Lower leg skin (tissue), 3 donors: Measurements from ENCODE around the gene TBC1D13.

Experiments
- CTCF ChIP-seq, 3 donors: fragments of 450-650 bp; IDR thresholded peaks; one replicate each; pipeline ENCODE4 v1.5.1; 2016; ENCODE audit warnings: antibody characterized with exemption in 3 of 3, mild to moderate bottlenecking in 3 of 3, moderate library complexity in 2 of 3
- POLR2A ChIP-seq, 2 donors: fragments of 450-650 bp; IDR thresholded peaks; one replicate each; pipeline ENCODE4 v1.6.1; 2016 to 2017; ENCODE audit warnings: antibody characterized with exemption in 2 of 2, mild to moderate bottlenecking in 1 of 2, moderate library complexity in 1 of 2

GRCh38 chr9:128818099-128818838 lies 31.2 kb downstream of the TBC1D13 start, which contains the start of gene ENDOG:
- TF ChIP-seq CTCF (IDR thresholded peaks at IDR 0.05) (peak in 1 of 3 donors; percentile 97), POLR2A (IDR thresholded peaks at IDR 0.05) (no peak)
